ENCODE measurements around the gene IL6R.

The IL6R gene

DNA sequence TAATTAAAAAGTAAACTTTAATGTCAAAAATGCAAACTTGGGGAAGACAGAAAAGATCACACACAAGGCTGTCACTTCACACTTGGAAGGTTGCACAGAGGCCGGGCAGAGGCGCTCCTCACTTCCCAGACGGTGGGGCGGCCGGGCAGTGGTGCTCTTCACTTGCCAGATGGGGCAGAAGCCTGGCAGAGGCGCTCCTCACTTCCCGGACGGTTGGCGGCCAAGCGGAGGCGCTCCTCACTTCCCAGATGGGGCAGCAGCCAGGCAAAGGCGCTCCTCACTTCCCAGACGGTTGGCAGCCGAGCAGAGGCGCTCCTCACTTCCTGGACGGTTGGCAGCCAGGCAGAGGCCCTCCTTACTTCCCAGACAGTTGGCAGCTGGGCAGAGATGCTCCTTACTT lies 25.8 kb upstream of the IL6R start:
- DNase-seq (ENCODE audit: low read depth, low spot score), result no peak
- H3K4me3 ChIP-seq (ENCODE audit: low read depth, low read length), result no peak overlapping the region
- TF ChIP-seq, protein P1, sequence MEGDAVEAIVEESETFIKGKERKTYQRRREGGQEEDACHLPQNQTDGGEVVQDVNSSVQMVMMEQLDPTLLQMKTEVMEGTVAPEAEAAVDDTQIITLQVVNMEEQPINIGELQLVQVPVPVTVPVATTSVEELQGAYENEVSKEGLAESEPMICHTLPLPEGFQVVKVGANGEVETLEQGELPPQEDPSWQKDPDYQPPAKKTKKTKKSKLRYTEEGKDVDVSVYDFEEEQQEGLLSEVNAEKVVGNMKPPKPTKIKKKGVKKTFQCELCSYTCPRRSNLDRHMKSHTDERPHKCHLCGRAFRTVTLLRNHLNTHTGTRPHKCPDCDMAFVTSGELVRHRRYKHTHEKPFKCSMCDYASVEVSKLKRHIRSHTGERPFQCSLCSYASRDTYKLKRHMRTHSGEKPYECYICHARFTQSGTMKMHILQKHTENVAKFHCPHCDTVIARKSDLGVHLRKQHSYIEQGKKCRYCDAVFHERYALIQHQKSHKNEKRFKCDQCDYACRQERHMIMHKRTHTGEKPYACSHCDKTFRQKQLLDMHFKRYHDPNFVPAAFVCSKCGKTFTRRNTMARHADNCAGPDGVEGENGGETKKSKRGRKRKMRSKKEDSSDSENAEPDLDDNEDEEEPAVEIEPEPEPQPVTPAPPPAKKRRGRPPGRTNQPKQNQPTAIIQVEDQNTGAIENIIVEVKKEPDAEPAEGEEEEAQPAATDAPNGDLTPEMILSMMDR (IDR thresholded peaks at IDR 0.05; ENCODE audit: low read depth, low read length), result no peak
- in situ Hi-C loops (cut with HindIII; ENCODE audit: low sequenced_read_pairs), result no loop called here

DNA sequence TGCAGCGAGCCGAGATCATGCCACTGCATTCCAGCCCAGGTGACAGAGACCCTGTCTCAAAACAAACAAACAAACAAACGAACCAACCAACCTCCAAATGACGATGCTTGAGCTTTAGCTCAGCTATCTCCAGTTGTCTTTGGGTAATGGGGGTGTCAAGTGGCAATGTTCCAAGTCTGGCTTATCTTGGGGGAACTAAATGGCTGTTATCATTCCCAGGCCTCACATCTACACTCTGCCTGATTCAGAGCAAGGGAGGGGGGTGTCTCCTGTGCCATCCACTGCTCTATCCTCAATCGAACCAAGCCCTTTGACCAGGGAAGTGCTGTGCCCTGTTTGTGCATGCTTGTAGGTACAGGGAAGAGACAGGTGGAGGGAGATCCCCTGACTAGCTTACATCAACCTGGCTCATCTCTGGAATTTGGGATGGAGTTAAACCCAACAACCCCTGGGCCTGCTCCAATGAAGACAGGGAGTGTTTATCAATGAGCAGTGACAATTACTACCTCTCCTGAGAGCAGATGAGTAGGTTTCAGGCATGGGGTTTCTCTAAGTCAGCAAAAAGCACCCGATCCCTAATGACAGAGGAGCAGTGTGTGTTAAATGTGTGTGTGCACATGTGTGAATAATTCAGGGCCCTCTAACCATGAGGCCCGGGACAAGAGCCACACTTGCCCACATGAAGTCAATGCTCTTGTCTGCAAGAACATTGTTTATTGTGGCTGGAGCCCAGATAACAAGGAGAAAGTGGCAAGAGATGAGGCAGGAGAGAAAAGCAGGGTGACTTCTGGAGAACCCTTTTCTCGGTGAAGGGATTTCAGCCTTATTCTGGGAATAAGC lies 20.3 kb upstream of the IL6R start:
- TF ChIP-seq, protein P1 (IDR thresholded peaks at IDR 0.05; ENCODE audit: low read depth, low read length), result no peak
- no peak overlapping the region for H3K4me3 ChIP-seq (ENCODE audit: low read depth, low read length)
- DNase-seq (ENCODE audit: low read depth, low spot score), result no peak
- in situ Hi-C loops (cut with HindIII; ENCODE audit: low sequenced_read_pairs), result no loop called here

DNA sequence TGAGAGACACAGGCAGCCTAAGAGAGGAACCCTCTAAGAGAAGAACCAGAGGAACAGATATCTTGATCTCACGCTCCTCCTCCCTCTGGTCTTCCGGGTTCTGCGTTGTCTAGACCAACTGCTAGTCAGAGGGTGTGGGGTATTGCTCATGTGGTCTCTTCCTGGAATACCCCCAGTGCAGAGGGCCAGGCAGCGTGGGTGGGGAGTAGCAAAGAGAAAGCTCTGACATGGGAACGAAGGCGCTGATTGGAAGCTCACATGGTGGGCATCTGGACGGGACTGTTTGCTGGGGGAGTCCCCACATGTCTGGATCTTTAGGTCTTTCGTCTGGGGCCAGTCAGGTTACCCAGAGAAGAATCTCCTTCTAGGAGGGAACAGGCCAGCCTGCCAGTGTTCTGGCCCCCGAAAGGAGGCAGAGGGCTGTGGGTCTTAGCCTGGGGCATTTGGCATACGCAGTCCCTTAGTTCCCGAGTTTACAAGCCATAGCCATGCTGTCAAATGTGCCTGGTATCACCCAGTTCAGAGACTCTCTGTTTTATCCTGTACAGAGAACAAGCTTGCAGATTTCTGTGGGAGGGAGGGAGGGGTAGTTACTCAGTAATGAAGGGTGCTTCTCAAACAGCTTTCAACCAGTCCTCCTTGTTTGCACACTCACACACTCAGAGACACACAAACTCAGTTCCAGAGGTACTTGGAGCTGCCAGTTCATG lies 18.3 kb upstream of the IL6R start:
- in situ Hi-C loops (cut with HindIII; ENCODE audit: low sequenced_read_pairs), result no loop called here
- no peak for DNase-seq (ENCODE audit: low read depth, low spot score)
- no peak overlapping the region for H3K4me3 ChIP-seq (ENCODE audit: low read depth, low read length)
- TF ChIP-seq, protein P1 (IDR thresholded peaks at IDR 0.05; ENCODE audit: low read depth, low read length), result no peak

DNA sequence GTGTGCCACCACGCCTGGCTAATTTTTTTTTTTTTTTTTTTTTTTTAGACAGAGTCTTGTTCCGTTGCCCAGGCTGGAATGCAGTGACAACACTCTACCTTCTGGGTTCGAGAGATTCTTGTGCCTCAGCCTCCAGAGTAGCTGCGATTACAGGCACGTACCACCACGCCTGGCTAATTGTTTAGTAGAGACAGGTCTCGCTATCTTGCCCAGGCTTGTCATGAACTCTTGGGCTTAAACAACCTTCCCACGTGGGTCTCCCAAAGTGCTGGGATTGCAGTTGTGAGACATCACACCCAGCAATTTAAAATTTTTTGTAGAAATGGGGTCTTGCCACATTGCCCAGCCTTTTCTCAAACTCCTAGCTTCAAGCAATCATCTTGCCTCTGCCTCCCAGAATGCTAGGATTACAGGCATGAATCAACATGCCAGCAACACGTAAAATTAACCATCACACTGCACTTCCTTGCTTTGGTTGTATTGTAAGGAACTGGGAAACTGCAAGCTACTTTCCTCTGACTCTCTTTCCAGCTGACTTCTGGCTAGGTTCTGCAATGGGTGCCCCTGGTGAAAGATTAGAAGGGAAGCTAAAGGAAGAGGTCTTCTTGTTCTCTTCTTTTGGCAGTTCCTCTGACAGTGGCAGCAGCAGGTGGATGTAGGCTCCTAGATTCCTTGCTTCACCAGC lies 13.9 kb upstream of the IL6R start:
- TF ChIP-seq, protein P1 (IDR thresholded peaks at IDR 0.05; ENCODE audit: low read depth, low read length), result no peak
- no peak for DNase-seq (ENCODE audit: low read depth, low spot score)
- H3K4me3 ChIP-seq (ENCODE audit: low read depth, low read length), result no peak overlapping the region
- in situ Hi-C loops (cut with HindIII; ENCODE audit: low sequenced_read_pairs), result no loop called here

DNA sequence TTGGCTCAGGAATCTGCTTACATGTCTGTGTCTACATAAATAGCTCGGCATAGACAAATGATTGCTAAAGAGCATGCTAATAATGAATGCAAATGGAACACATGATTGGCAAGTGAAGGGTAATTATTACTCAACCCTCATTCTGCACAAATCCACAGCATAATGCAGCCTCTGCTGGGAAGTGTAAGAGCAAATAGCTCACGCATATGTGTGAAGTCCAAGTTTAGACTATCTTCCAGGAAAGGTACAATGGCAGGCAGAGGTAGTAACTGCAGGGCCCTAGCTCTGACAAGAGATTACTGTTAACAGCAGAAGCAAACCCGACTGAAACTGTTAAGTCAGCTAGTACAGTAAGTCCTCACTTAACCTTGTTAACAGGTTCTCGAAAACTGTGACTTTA lies 7.0 kb upstream of the IL6R start:
- no peak overlapping the region for H3K4me3 ChIP-seq (ENCODE audit: low read depth, low read length)
- TF ChIP-seq, protein P1 (IDR thresholded peaks at IDR 0.05; ENCODE audit: low read depth, low read length), result no peak
- in situ Hi-C loops (cut with HindIII; ENCODE audit: low sequenced_read_pairs), result no loop called here
- no peak for DNase-seq (ENCODE audit: low read depth, low spot score)

DNA sequence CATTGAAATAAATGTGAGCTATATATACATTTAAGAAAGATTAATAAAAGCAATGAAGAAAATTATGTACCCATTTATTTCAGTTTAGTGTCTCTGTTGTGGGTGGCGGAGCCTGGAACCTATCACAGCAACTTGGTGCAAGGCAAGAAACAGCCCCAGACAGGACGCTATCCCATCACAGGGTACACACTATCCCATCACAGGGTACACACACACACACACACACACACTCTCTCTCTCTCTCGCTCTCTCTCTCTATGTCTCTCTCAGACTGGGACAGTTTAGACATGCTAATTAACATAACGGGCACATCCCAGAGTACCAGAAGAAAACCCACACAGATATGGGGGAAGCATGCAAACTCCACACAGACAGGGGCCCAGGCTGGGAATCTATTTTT lies 6.5 kb upstream of the IL6R start:
- H3K4me3 ChIP-seq (ENCODE audit: low read depth, low read length), result no peak overlapping the region
- in situ Hi-C loops (cut with HindIII; ENCODE audit: low sequenced_read_pairs), result no loop called here
- DNase-seq (ENCODE audit: low read depth, low spot score), result no peak
- TF ChIP-seq, protein P1 (IDR thresholded peaks at IDR 0.05; ENCODE audit: low read depth, low read length), result no peak

Data from astrocyte of the spinal cord (primary cell).